IMR-90 (cell line): ENCODE measurements around the gene CCDC144A. TPM values are rescaled to one million over a fixed set of nuclear protein-coding genes. Genes with fewer than 3 reads are reported as not detected.
"Not testable (repeated sequence)": the region's sequence is repeated elsewhere in the genome, so short reads cannot be mapped to it uniquely, and the experiment has no call there.

Source experiments
- ATAC-seq: fragments of 200-7000 bp; cut with Tn5 transposase; 2 replicates; pipeline ENCODE4 v1.9.1; 2020; ENCODE audit warnings: low read depth, mild to moderate bottlenecking, moderate library complexity
- BruUV-seq: library from RNA; stranded (reverse); fragments of 400-500 nt; replicated peaks from 2 replicates; lab custom pipeline; 2021; lab: Mats Ljungman, UMichigan
- CTCF ChIA-PET: fragments of 300-600 bp; formaldehyde crosslinking; extraction: SDS; loops from one replicate; lab custom pipeline; 2021; ENCODE audit warnings: antibody characterized with exemption; lab: Yijun Ruan, JAX
- POLR2A ChIA-PET: fragments of 300-600 bp; sonication (Branson Sonifier 250); formaldehyde crosslinking; loops from one replicate; lab custom pipeline; 2022; ENCODE audit warnings: antibody characterized with exemption; ENCODE audit not compliant: unreplicated experiment; lab: Charles Lee
- DNase-seq: peaks from one replicate; pipeline ENCODE4 v3.0.0; 2013
- H2AFZ ChIP-seq: replicated peaks from 2 replicates; pipeline ENCODE3; 2013; ENCODE audit warnings: low read length, mild to moderate bottlenecking; ENCODE audit not compliant: poor library complexity
- H2AK5ac ChIP-seq: 2 replicates; pipeline ENCODE4 v1.6.1; 2013; ENCODE audit warnings: low read depth, low read length, inconsistent platforms
- H2AK9ac ChIP-seq: replicated peaks from 2 replicates; pipeline ENCODE3; 2013; ENCODE audit warnings: mild to moderate bottlenecking, low read depth, low read length, moderate library complexity; ENCODE audit not compliant: poor library complexity
- H2BK120ac ChIP-seq: 2 replicates; pipeline ENCODE4 v1.6.1; 2013; ENCODE audit warnings: low read depth, low read length, inconsistent platforms
- H2BK15ac ChIP-seq: 3 replicates; pipeline ENCODE4 v1.6.1; 2013; ENCODE audit warnings: low read depth, low read length, inconsistent platforms
- H2BK20ac ChIP-seq: 2 replicates; pipeline ENCODE4 v1.6.1; 2013; ENCODE audit warnings: low read depth, mild to moderate bottlenecking, inconsistent platforms, low read length, moderate library complexity
- H2BK5ac ChIP-seq: 2 replicates; pipeline ENCODE4 v1.6.1; 2013; ENCODE audit warnings: mild to moderate bottlenecking, low read depth, low read length, inconsistent platforms; ENCODE audit not compliant: poor library complexity, severe bottlenecking
- H3K14ac ChIP-seq: replicated peaks from 2 replicates; pipeline ENCODE4 v1.6.1; 2013; ENCODE audit warnings: low read depth, low read length, inconsistent platforms
- H3K18ac ChIP-seq: 2 replicates; pipeline ENCODE4 v1.6.1; 2013; ENCODE audit warnings: low read depth, low read length, control low read depth
- H3K23ac ChIP-seq: 2 replicates; pipeline ENCODE4 v1.6.1; 2013; ENCODE audit warnings: low read depth, low read length, inconsistent platforms
- H3K27ac ChIP-seq: 2 replicates; pipeline ENCODE4 v1.5.1; 2013; ENCODE audit warnings: mild to moderate bottlenecking, control low read depth, low read length; ENCODE audit not compliant: insufficient read depth
- H3K27me3 ChIP-seq: 2 replicates; pipeline ENCODE4 v1.6.1; 2013; ENCODE audit warnings: low read length; ENCODE audit not compliant: control insufficient read depth, insufficient read depth
- H3K36me3 ChIP-seq: 2 replicates; pipeline ENCODE4 v1.6.1; 2013; ENCODE audit warnings: low read length, mixed read lengths; ENCODE audit not compliant: control insufficient read depth, insufficient read depth
- H3K4ac ChIP-seq: 2 replicates; pipeline ENCODE4 v1.6.1; 2013; ENCODE audit warnings: low read depth, low read length, inconsistent platforms
- H3K4me1 ChIP-seq: 2 replicates; pipeline ENCODE4 v1.6.1; 2013; ENCODE audit warnings: low read length, mixed read lengths; ENCODE audit not compliant: control insufficient read depth, insufficient read depth
- H3K4me2 ChIP-seq: 2 replicates; pipeline ENCODE4 v1.6.1; 2013; ENCODE audit warnings: low read depth, mild to moderate bottlenecking, control low read depth, low read length, moderate library complexity
- H3K4me3 ChIP-seq: 2 replicates; pipeline ENCODE4 v1.5.1; 2013; ENCODE audit warnings: low read depth, mild to moderate bottlenecking, control low read depth, low read length, moderate library complexity; ENCODE audit not compliant: insufficient read depth
- H3K56ac ChIP-seq: 2 replicates; pipeline ENCODE4 v1.6.1; 2013; ENCODE audit warnings: low read length, inconsistent platforms; ENCODE audit not compliant: insufficient read depth; ENCODE audit errors: extremely low read depth
- H3K79me1 ChIP-seq, 2 experiments: 2 replicates each; pipeline ENCODE4 v1.6.1; 2013; ENCODE audit warnings: low read length in 2 of 2, inconsistent platforms in 1 of 2, low read depth in 1 of 2
- H3K9ac ChIP-seq: 2 replicates; pipeline ENCODE4 v1.6.1; 2013; ENCODE audit warnings: low read depth, low read length, control low read depth
- H3K9me1 ChIP-seq: 2 replicates; pipeline ENCODE4 v1.6.1; 2013; ENCODE audit warnings: low read length, inconsistent platforms; ENCODE audit not compliant: insufficient read depth
- H3K9me3 ChIP-seq: 2 replicates; pipeline ENCODE4 v1.6.1; 2013; ENCODE audit warnings: low read length; ENCODE audit not compliant: control insufficient read depth, insufficient read depth
- H4K20me1 ChIP-seq: 2 replicates; pipeline ENCODE4 v1.6.1; 2013; ENCODE audit warnings: low read length, inconsistent platforms; ENCODE audit not compliant: insufficient read depth
- H4K5ac ChIP-seq: 2 replicates; pipeline ENCODE4 v1.6.1; 2013; ENCODE audit warnings: mild to moderate bottlenecking, low read depth, low read length, control low read depth
- H4K8ac ChIP-seq, 2 experiments: 2 replicates each; pipeline ENCODE4 v1.6.1; 2013; ENCODE audit warnings: low read depth in 2 of 2, low read length in 2 of 2, control low read depth in 1 of 2, inconsistent platforms in 1 of 2
- H4K91ac ChIP-seq: 2 replicates; pipeline ENCODE4 v1.6.1; 2013; ENCODE audit warnings: low read depth, low read length, inconsistent platforms; ENCODE audit not compliant: insufficient read depth
- WGBS, 2 experiments: methylation state at CpG; one replicate each; pipeline versions ENCODE4 v1.1.5 to v1.1.7; 2013; ENCODE audit warnings: missing lambda C conversion rate in 2 of 2; ENCODE audit not compliant: insufficient read length in 1 of 2; ENCODE audit errors: extremely low coverage in 2 of 2; 5-methylcytosine and 5-hydroxymethylcytosine counted together
- dilution Hi-C: fragments of 300-500 bp; cut with HindIII; formaldehyde crosslinking; loops from one replicate; pipeline ENCODE4 v1.14.3; 2018; ENCODE audit warnings: low sequenced_read_pairs; ENCODE audit not compliant: unreplicated experiment
- in situ Hi-C: fragments of 300-500 bp; cut with MboI; formaldehyde crosslinking; loops from 3 replicates; pipeline ENCODE4 v1.14.3; 2019; ENCODE audit warnings: low sequenced_read_pairs, inconsistent platforms, mixed read lengths
- intact Hi-C: fragments of 100-400 bp; cut with micrococcal nuclease; formaldehyde crosslinking; loops from 2 replicates; pipeline ENCODE4 v1.10.0; 2022
- polyA plus RNA-seq, 3 experiments: library from polyadenylated mRNA; depleted of rRNA; stranded (reverse); fragments of >200 nt; gene quantifications; 2 replicates each; pipeline ENCODE4 v1.2.3, GENCODE V29; 2012; ENCODE audit warnings: low replicate concordance in 1 of 3
- total RNA-seq: library from RNA; depleted of rRNA; stranded (reverse); fragments of >200 nt; gene quantifications from 2 replicates; pipeline ENCODE4 v1.2.3, GENCODE V29; 2012

The CCDC144A gene
- total and polyA plus RNA-seq, 2 of the 4 experiments (the other 2 are of a cell fraction): 0.51 to 1.4 TPM

DNA sequence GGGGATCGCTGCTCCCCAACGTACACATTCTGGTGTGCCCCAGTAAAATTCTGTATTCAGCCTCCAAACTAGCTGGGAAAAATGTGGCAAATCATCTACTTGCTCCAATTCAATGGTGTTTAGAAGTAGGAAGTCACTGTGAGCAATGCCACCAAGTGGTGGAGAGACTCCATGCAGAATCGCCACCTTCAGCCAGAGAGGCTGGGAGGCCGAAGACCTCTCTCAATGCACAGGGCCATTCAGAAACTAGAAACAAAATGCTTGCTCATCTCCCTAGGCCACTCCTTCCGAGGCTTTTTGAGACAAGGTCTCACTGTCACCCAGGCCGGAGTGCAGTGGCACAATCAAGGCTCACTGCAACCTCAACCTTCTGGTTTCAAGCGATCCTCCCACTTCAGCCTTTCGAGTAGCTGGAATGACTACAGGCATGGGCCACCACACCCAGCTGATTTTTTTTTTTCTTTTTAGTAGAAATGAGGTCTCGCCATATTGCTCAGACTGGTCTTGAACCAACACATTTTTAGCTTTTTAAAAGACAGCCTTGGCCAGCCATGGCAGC, 100.4 kb downstream of the CCDC144A start:
- H3K56ac ChIP-seq, H3K4me1 ChIP-seq, H2AK5ac ChIP-seq, H2BK15ac ChIP-seq, H2BK120ac ChIP-seq, H3K9me1 ChIP-seq, H3K18ac ChIP-seq, H2AK9ac ChIP-seq, CTCF ChIA-PET, H3K9ac ChIP-seq, DNase-seq, H2AFZ ChIP-seq, H3K23ac ChIP-seq, H4K20me1 ChIP-seq, H3K9me3 ChIP-seq, intact Hi-C loops, H3K14ac ChIP-seq, ATAC-seq, H4K5ac ChIP-seq, H3K4me3 ChIP-seq, H3K36me3 ChIP-seq, H4K91ac ChIP-seq, H3K27ac ChIP-seq, in situ Hi-C loops, BruUV-seq, H3K79me1 ChIP-seq, H3K4me2 ChIP-seq, POLR2A ChIA-PET, H3K4ac ChIP-seq, H2BK20ac ChIP-seq, H4K8ac ChIP-seq, H2BK5ac ChIP-seq, H3K27me3 ChIP-seq, dilution Hi-C loops: not testable (repeated sequence)
- WGBS, 2 experiments: no CpG with 5 or more reads among the region's 9 CpGs

DNA sequence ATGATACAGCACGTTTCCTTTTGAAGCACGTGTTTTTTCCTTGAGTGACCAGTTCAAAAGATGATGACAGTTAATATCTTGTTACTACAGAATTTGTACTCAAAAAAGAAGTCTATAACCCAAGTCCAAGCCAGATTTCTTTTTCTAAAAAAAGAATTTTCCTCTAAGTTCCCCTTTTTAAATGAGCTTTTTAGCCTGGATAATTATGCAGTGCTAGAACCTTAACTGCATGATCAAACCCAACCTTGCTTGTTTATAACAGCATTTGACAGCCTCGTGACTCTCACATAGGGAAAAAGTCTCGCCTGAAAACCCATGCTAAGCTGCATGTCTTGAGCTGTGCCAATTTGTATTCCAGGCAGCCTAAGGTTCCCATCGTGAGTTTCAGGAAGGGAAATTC, 104.2 kb downstream of the CCDC144A start:
- H3K27me3 ChIP-seq, H4K5ac ChIP-seq, H3K23ac ChIP-seq, H2BK20ac ChIP-seq, H3K4me2 ChIP-seq, H3K9me1 ChIP-seq, in situ Hi-C loops, H2BK15ac ChIP-seq, H3K9me3 ChIP-seq, H3K9ac ChIP-seq, H4K8ac ChIP-seq, DNase-seq, H3K4me3 ChIP-seq, dilution Hi-C loops, H4K91ac ChIP-seq, H3K4ac ChIP-seq, intact Hi-C loops, H2AFZ ChIP-seq, H3K4me1 ChIP-seq, H3K27ac ChIP-seq, H2BK120ac ChIP-seq, H2AK5ac ChIP-seq, POLR2A ChIA-PET, H3K14ac ChIP-seq, BruUV-seq, H3K18ac ChIP-seq, ATAC-seq, H4K20me1 ChIP-seq, H3K79me1 ChIP-seq, H2BK5ac ChIP-seq, H3K36me3 ChIP-seq, H2AK9ac ChIP-seq, CTCF ChIA-PET, H3K56ac ChIP-seq: not testable (repeated sequence)
- WGBS, 2 experiments: no CpG with 5 or more reads among the region's 5 CpGs
